Right renal pelvis (tissue), 4 donors: ENCODE measurements around the gene RGS3. TPM values are rescaled to one million over a fixed set of nuclear protein-coding genes. Genes with fewer than 3 reads are reported as not detected.
"Not testable (repeated sequence)": the region's sequence is repeated elsewhere in the genome, so short reads cannot be mapped to it uniquely, and the experiment has no call there.

ENCODE experiments used
- DNase-seq, 4 donors: peaks; one replicate each; pipeline ENCODE4 v3.0.0-alpha.2; 2013; ENCODE audit warnings: low read depth in 4 of 4, low spot score in 3 of 4, missing footprints in 1 of 4
- polyA plus RNA-seq, 4 donors: library from polyadenylated mRNA; unstranded; fragments of 120-200 nt; gene quantifications; one replicate each; pipeline ENCODE4 v1.2.1, GENCODE V29; 2013; ENCODE audit not compliant: insufficient read length in 4 of 4

RGS3 gene
- polyA plus RNA-seq, 4 donors = 43.4 to 49.3 (median 45.9) TPM

GRCh38 chr9:113543296-113543981, 79.9 kb downstream of the RGS3 start:
- no peak for DNase-seq

GRCh38 chr9:113543982-113544303, 80.4 kb downstream of the RGS3 start:
- no peak for DNase-seq

- DNase-seq = no peak
These were observed 81.5 kb downstream of the RGS3 start for GRCh38 chr9:113545068-113545467.

GRCh38 chr9:113546566-113546965, 83.0 kb downstream of the RGS3 start:
- DNase-seq = no peak

- DNase-seq = no peak
These were observed 84.0 kb downstream of the RGS3 start for GRCh38 chr9:113547501-113547900.

- DNase-seq = no peak
These were observed 84.9 kb downstream of the RGS3 start for GRCh38 chr9:113548221-113549041.

- DNase-seq = not testable (repeated sequence)
These were observed 86.4 kb downstream of the RGS3 start for GRCh38 chr9:113549892-113550291.

- no peak for DNase-seq
These were observed 93.5 kb downstream of the RGS3 start for GRCh38 chr9:113556877-113557593.

- DNase-seq = no peak
These were observed 95.3 kb downstream of the RGS3 start for GRCh38 chr9:113558632-113559502.

- DNase-seq = no peak
These were observed 96.6 kb downstream of the RGS3 start for GRCh38 chr9:113559834-113560800.

GRCh38 chr9:113562653-113563381, 99.3 kb downstream of the RGS3 start:
- no peak for DNase-seq

- DNase-seq = no peak
These were observed 100.4 kb downstream of the RGS3 start for GRCh38 chr9:113563826-113564497.

- DNase-seq = no peak
These were observed 101.1 kb downstream of the RGS3 start for GRCh38 chr9:113564498-113565237.

GRCh38 chr9:113566016-113566711, 102.6 kb downstream of the RGS3 start:
- DNase-seq = no peak

GRCh38 chr9:113566712-113567071, 103.2 kb downstream of the RGS3 start:
- DNase-seq = no peak

GRCh38 chr9:113567361-113568080, 104.0 kb downstream of the RGS3 start:
- DNase-seq = no peak
